Tibial nerve (tissue), 4 donors: ENCODE data around the gene MYBPC1. TPM values are rescaled to one million over a fixed set of nuclear protein-coding genes. Genes with fewer than 3 reads are reported as not detected.
"Not testable (repeated sequence)": the region's sequence is repeated elsewhere in the genome, so short reads cannot be mapped to it uniquely, and the experiment has no call there.

Experiments
- DNase-seq, 2 donors: peaks; one replicate each; pipeline ENCODE4 v3.0.0-alpha.2; 2019; ENCODE audit warnings: low spot score in 2 of 2
- H3K27ac ChIP-seq, 4 donors: fragments of 200-600 bp; sonication (generic) in 3 of 4; one replicate each; pipeline ENCODE4 v1.5.1; 2017 to 2019; ENCODE audit warnings: mild to moderate bottlenecking in 1 of 4
- H3K27me3 ChIP-seq, 2 donors: fragments of 200-600 bp; sonication (generic) in 1 of 2; one replicate each; pipeline versions ENCODE4 v1.5.1 to v1.6.0; 2017 to 2019
- H3K36me3 ChIP-seq, 3 donors: fragments of 200-600 bp; sonication (generic); one replicate each; pipeline ENCODE4 v1.5.1; 2018 to 2019
- H3K4me1 ChIP-seq, 4 donors: fragments of 200-600 bp; sonication (generic) in 3 of 4; one replicate each; pipeline ENCODE4 v1.5.1; 2017 to 2019
- H3K4me3 ChIP-seq, 4 donors: fragments of 200-600 bp; sonication (generic) in 3 of 4; one replicate each; pipeline ENCODE4 v1.5.1; 2017 to 2019; ENCODE audit warnings: mild to moderate bottlenecking in 1 of 4, moderate library complexity in 1 of 4
- H3K9me3 ChIP-seq, 4 donors: fragments of 200-600 bp; sonication (generic) in 3 of 4; one replicate each; pipeline ENCODE4 v1.5.1; 2017 to 2019
- CTCF ChIP-seq, 5 experiments: fragments of 200-600 bp in 3 of 5; fragments of 450-650 bp in 2 of 5; sonication (generic) in 3 of 5; IDR thresholded peaks; one replicate each; pipeline ENCODE4 v1.5.1; 2016 to 2019; ENCODE audit warnings: antibody characterized with exemption in 5 of 5, mild to moderate bottlenecking in 3 of 5, moderate library complexity in 2 of 5
- EP300 ChIP-seq, 2 donors: sonication (generic); formaldehyde crosslinking; IDR thresholded peaks; one replicate each; pipeline ENCODE4 v1.6.1; 2017; ENCODE audit warnings: antibody characterized with exemption in 2 of 2, mild to moderate bottlenecking in 1 of 2
- POLR2A ChIP-seq, 2 donors: fragments of 450-650 bp; IDR thresholded peaks; one replicate each; pipeline ENCODE4 v1.6.1; 2017; ENCODE audit warnings: antibody characterized with exemption in 2 of 2, mild to moderate bottlenecking in 2 of 2, moderate library complexity in 2 of 2
- WGBS, 2 donors: methylation state at CpG; one replicate each; pipeline ENCODE4 v1.1.5; 2018; 5-methylcytosine and 5-hydroxymethylcytosine counted together
- total RNA-seq, 4 donors: library from RNA; depleted of rRNA; stranded (reverse); fragments of >200 nt; gene quantifications; one replicate each; pipeline ENCODE4 v1.1.0, GENCODE V29; 2016

Gene MYBPC1
- total RNA-seq, 4 donors from 2014 or later, result under 0.01 to 1.5 (median 0.60) TPM

DNA sequence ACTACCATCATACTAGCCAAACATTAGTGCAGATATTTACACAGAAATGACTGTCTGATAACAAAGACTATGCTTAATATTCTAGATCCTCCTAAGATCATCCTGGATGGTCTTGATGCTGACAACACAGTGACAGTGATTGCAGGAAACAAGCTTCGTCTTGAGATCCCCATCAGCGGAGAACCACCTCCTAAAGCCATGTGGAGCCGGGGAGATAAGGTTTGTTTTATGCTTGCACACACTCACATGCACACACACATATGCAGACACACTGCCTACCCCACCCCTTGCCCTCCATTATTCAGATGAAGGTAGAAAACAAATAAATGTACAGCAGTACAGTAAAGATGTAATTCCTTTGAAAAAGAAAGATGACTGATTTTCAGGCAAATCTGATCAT lies 58.3 kb downstream of the MYBPC1 start:
- Histone ChIP-seq H3K4me1 (peaks cover 0 to 3% (median 0%) of the 10 kb centered on the region in 4 donors), H3K27ac (no peak overlapping the region), H3K4me3 (no peak overlapping the region), H3K27me3 (no peaks in the 10 kb centered on the region), H3K9me3 (no peaks in the 10 kb centered on the region), H3K36me3 (no peaks in the 10 kb centered on the region)
- no peak for DNase-seq
- WGBS, 2 donors, result 64 to 77% methylated on average over 3 of the region's 3 CpGs
- TF ChIP-seq EP300 (IDR thresholded peaks at IDR 0.05), result no peak
- TF ChIP-seq CTCF (IDR thresholded peaks at IDR 0.05), result no peak
- no peak for TF ChIP-seq POLR2A (IDR thresholded peaks at IDR 0.05)

GRCh38 chr12:101653503-101653902 lies 58.7 kb downstream of the MYBPC1 start:
- no peaks in the 10 kb centered on the region for H3K9me3 ChIP-seq
- H3K27ac ChIP-seq, result no peak overlapping the region
- TF ChIP-seq EP300 (IDR thresholded peaks at IDR 0.05) (no peak), POLR2A (IDR thresholded peaks at IDR 0.05) (no peak), CTCF (IDR thresholded peaks at IDR 0.05) (no peak)
- H3K36me3 ChIP-seq, result no peaks in the 10 kb centered on the region
- H3K27me3 ChIP-seq, result no peaks in the 10 kb centered on the region
- 13 to 23% methylated on average over 3 of the region's 3 CpGs for WGBS, 2 donors
- DNase-seq, result no peak
- no peak overlapping the region for H3K4me3 ChIP-seq
- peaks cover 0 to 3% (median 0%) of the 10 kb centered on the region in 4 donors for H3K4me1 ChIP-seq

- WGBS, 2 donors, result 84 to 90% methylated on average over 1 of the region's 1 CpG
- Histone ChIP-seq H3K27ac (no peak overlapping the region), H3K36me3 (no peaks in the 10 kb centered on the region), H3K4me1 (peaks cover 0 to 3% (median 0%) of the 10 kb centered on the region in 4 donors), H3K27me3 (no peaks in the 10 kb centered on the region), H3K4me3 (no peak overlapping the region), H3K9me3 (no peaks in the 10 kb centered on the region)
- TF ChIP-seq POLR2A (IDR thresholded peaks at IDR 0.05), result no peak
- TF ChIP-seq EP300 (IDR thresholded peaks at IDR 0.05), result no peak
- TF ChIP-seq CTCF (IDR thresholded peaks at IDR 0.05), result no peak
- DNase-seq, result no peak
Observed at GRCh38 chr12:101654442-101654841, 59.7 kb downstream of the MYBPC1 start.

DNA sequence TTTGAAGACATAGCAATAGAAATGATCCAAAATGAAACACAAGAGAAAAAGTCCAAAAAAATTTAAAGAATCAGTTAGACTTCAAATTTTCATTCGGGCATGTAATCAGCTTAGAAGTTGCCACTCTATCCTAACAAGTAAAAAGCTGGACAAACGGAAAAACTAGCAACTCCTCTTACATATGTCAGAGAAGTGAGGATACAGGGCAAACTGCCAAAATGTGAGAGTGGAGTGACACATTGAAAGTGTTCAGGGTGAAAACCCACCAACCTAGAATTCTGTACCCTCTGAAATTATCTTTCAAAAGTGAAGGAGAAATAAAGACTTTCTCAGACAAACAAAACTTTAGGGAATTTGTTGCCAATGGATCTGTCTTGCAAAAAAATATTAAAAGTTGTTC lies 60.6 kb downstream of the MYBPC1 start:
- H3K4me1 ChIP-seq, result peaks cover 0 to 3% (median 0%) of the 10 kb centered on the region in 4 donors
- TF ChIP-seq EP300 (IDR thresholded peaks at IDR 0.05) (no peak), POLR2A (IDR thresholded peaks at IDR 0.05) (no peak), CTCF (IDR thresholded peaks at IDR 0.05) (no peak)
- no peak for DNase-seq
- H3K27me3 ChIP-seq, result no peaks in the 10 kb centered on the region
- H3K4me3 ChIP-seq, result no peak overlapping the region
- no peaks in the 10 kb centered on the region for H3K36me3 ChIP-seq
- H3K9me3 ChIP-seq, result no peaks in the 10 kb centered on the region
- no peak overlapping the region for H3K27ac ChIP-seq
- WGBS, 2 donors, result 61 to 66% methylated on average over 2 of the region's 2 CpGs

- H3K36me3 ChIP-seq, H3K27ac ChIP-seq, H3K9me3 ChIP-seq, DNase-seq, H3K4me3 ChIP-seq, H3K4me1 ChIP-seq, H3K27me3 ChIP-seq: not testable (repeated sequence)
- 54 to 67% methylated on average over 2 of the region's 2 CpGs for WGBS, 2 donors
Observed at GRCh38 chr12:101660662-101661061, 65.9 kb downstream of the MYBPC1 start.

DNA sequence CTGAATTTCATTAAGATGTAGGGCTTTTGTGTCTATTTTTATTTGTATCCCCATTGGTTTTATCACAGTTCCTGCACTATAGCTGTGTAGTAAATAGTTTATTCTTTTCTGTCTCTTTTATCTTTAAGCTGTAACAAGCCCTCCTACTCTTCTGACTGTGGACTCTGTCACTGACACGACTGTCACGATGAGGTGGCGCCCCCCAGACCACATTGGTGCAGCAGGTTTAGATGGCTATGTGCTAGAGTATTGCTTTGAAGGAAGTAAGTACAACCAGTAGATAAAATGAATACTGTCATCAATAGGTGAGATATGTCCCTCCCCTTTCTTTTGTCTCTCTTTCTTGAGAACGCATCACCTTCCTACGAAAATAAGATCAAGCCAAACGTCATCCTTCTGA lies 68.5 kb downstream of the MYBPC1 start:
- Histone ChIP-seq H3K4me3 (no peak overlapping the region), H3K9me3 (no peaks in the 10 kb centered on the region), H3K27me3 (no peaks in the 10 kb centered on the region), H3K27ac (no peak overlapping the region), H3K36me3 (no peaks in the 10 kb centered on the region), H3K4me1 (no peaks in the 10 kb centered on the region)
- TF ChIP-seq CTCF (IDR thresholded peaks at IDR 0.05), result no peak
- TF ChIP-seq EP300 (IDR thresholded peaks at IDR 0.05), result no peak
- no peak for TF ChIP-seq POLR2A (IDR thresholded peaks at IDR 0.05)
- WGBS, 2 donors, result 89 to 90% methylated on average over 6 of the region's 6 CpGs
- DNase-seq, result no peak
